Activated B cell treated with CpG ODN at 0.5 μM for 24 hours (primary cell): ENCODE data around the gene NLRC5. TPM values are rescaled to one million over a fixed set of nuclear protein-coding genes. Genes with fewer than 3 reads are reported as not detected.

Experiments used
- ATAC-seq: fragments of 200-7000 bp; cut with Tn5 transposase; one replicate; pipeline ENCODE4 v1.10.0; 2021; ENCODE audit warnings: low read depth, mild to moderate bottlenecking, moderate library complexity
- CTCF ChIA-PET: fragments of 350-600 bp; sonication (Branson Sonifier 250); formaldehyde crosslinking; loops from one replicate; lab custom pipeline; 2021; ENCODE audit warnings: antibody characterized with exemption; lab: Charles Lee
- POLR2A ChIA-PET: fragments of 350-600 bp; sonication (Branson Sonifier 250); formaldehyde crosslinking; loops from one replicate; lab custom pipeline; 2021; ENCODE audit warnings: antibody characterized with exemption; lab: Charles Lee
- DNase-seq: peaks from one replicate; pipeline ENCODE4 v3.0.0; 2022
- H3K27ac Mint-ChIP-seq: one replicate; pipeline ENCODE4 v1.8.0; 2020; ENCODE audit warnings: mixed read lengths
- H3K27me3 Mint-ChIP-seq: one replicate; pipeline ENCODE4 v1.8.0; 2021; ENCODE audit warnings: mixed read lengths
- H3K36me3 Mint-ChIP-seq: one replicate; pipeline ENCODE4 v1.8.0; 2021; ENCODE audit warnings: low read depth, mixed read lengths
- H3K4me1 Mint-ChIP-seq: one replicate; pipeline ENCODE4 v1.8.0; 2021; ENCODE audit warnings: mixed read lengths
- H3K4me3 Mint-ChIP-seq: one replicate; pipeline ENCODE4 v1.8.0; 2020; ENCODE audit warnings: mild to moderate bottlenecking, mixed read lengths
- H3K9me3 Mint-ChIP-seq: one replicate; pipeline ENCODE4 v1.8.0; 2020; ENCODE audit warnings: mixed read lengths
- intact Hi-C: fragments of 100-400 bp; cut with micrococcal nuclease; formaldehyde crosslinking; loops from one replicate; pipeline ENCODE4 v1.15.1; 2024
- total RNA-seq: library from RNA; stranded (reverse); gene quantifications from 2 replicates; pipeline ENCODE4 v1.2.3, GENCODE V29; 2022
- TF ChIP-seq, protein P1 (sequence below): fragments of 200-600 bp; IDR thresholded peaks from one replicate; pipeline ENCODE4 v1.8.0; 2022; ENCODE audit warnings: antibody characterized with exemption, mild to moderate bottlenecking

NLRC5 gene
- total RNA-seq, 1 donor from 2014 or later: 372 TPM

DNA sequence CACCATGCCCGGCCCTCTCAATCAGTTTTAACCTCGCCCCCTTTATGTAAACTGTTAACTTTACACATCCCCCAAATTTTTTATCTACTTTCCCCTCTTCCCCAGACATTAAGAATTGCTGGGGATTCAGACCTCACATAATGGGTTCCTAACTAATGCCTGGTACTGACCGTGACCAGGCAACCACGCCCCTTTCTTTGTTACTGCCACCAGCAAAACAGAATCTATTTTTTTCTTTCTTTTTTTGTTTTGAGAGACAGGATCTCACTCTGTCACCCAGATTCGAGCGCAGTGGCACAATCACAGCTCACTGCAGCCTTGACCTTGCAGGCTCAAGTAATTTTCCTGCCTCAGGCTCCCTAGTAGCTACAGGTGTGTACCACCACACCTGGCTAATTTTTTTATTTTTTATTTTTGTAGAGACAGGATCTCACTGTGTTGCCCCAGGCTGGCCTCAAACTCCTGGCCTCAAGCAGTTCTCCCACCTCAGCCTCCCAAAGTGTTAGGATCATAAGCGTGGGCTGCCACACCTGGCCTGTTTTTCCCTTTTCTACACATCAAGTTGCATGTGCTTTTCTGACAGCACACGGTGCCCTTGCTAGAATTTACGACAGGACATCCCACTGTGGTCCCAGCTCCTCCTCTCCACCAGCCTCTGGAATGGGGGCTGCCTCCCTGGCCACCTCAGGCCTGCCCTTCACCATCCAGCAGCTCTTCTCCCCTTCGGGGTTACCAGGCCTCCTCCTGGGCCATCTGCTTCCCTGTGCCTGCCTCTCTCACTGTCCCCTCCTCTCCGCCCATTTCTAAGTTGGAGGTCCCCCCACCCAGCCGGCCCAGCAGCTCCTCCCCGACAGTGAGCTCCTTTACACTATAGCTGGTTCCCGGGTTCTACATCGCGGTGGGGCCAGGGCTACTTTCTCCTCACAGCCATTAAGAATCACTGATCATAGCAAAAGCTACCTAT lies 113.8 kb downstream of the NLRC5 start:
- no peak overlapping the region for H3K27ac Mint-ChIP-seq
- H3K9me3 Mint-ChIP-seq: no peaks in the 10 kb centered on the region
- TF ChIP-seq, protein P1, sequence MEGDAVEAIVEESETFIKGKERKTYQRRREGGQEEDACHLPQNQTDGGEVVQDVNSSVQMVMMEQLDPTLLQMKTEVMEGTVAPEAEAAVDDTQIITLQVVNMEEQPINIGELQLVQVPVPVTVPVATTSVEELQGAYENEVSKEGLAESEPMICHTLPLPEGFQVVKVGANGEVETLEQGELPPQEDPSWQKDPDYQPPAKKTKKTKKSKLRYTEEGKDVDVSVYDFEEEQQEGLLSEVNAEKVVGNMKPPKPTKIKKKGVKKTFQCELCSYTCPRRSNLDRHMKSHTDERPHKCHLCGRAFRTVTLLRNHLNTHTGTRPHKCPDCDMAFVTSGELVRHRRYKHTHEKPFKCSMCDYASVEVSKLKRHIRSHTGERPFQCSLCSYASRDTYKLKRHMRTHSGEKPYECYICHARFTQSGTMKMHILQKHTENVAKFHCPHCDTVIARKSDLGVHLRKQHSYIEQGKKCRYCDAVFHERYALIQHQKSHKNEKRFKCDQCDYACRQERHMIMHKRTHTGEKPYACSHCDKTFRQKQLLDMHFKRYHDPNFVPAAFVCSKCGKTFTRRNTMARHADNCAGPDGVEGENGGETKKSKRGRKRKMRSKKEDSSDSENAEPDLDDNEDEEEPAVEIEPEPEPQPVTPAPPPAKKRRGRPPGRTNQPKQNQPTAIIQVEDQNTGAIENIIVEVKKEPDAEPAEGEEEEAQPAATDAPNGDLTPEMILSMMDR: no peak
- CTCF ChIA-PET: interaction anchor here (1.4 kb wide), 1 partner anchor 10 kb away, joined by 6 read pairs; the partner anchor contains the start of gene CPNE2
- no peak overlapping the region for H3K4me3 Mint-ChIP-seq
- H3K4me1 Mint-ChIP-seq: no peaks in the 10 kb centered on the region
- intact Hi-C loops: no loop called here
- no peaks in the 10 kb centered on the region for H3K36me3 Mint-ChIP-seq
- no peaks in the 10 kb centered on the region for H3K27me3 Mint-ChIP-seq
- no peak for ATAC-seq
- no peak for DNase-seq
- POLR2A ChIA-PET: interaction anchor here (0.7 kb wide), 1 partner anchor 589 kb away, joined by 4 read pairs; no protein-coding TSS in a partner anchor

DNA sequence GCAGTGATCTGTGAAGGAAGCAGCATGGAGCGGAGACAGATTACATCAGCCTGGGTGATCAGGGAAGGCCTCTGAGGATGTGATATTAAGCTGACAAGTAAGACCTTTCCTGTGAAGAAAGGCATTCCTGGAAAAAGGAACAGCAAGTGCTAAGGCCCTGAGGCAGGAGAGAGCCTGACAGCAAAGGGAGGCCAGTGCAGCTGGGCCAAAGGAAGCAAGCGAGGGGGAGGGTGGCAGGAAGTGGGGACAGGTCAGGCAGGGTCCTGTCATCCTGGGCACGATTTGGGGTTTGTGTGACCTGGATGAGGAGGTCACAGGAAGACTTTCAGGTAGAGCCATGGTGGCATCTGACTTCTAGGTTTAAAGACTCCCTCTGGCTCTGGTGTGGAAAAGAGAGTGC lies 115.3 kb downstream of the NLRC5 start:
- ChIA-PET CTCF (no interaction called here), POLR2A (interaction anchor here (0.6 kb wide), 1 partner anchor 270 kb away, joined by 3 read pairs; no protein-coding TSS in a partner anchor)
- no peak for DNase-seq
- no peak overlapping the region for H3K27ac Mint-ChIP-seq
- no peaks in the 10 kb centered on the region for H3K36me3 Mint-ChIP-seq
- no peaks in the 10 kb centered on the region for H3K9me3 Mint-ChIP-seq
- ATAC-seq: no peak
- TF ChIP-seq, protein P1: no peak
- H3K4me1 Mint-ChIP-seq: no peaks in the 10 kb centered on the region
- no peaks in the 10 kb centered on the region for H3K27me3 Mint-ChIP-seq
- no peak overlapping the region for H3K4me3 Mint-ChIP-seq
- intact Hi-C loops: no loop called here

DNA sequence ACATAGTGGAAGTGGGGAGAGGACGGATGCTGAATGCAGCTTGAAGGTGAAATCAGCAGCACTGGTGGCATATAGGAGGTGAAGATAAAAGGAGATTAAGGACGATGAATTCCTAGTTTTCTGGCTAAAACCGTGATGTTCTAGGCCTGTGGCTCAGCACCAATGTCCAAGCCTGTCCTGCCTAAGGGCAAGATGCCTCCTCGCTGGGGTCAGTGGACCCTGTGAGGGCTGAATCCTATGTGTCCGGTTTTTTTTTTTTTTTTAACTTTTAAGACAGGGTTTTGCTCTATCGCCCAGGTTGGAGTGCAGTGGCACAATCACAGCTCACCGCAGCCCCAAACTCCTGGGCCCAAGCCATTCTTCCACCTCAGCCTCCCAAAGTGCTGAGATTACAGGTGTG lies 115.8 kb downstream of the NLRC5 start:
- DNase-seq (no peak), ATAC-seq (no peak)
- intact Hi-C loops: no loop called here
- no peaks in the 10 kb centered on the region for H3K27me3 Mint-ChIP-seq
- no peaks in the 10 kb centered on the region for H3K9me3 Mint-ChIP-seq
- TF ChIP-seq, protein P1: no peak
- H3K4me3 Mint-ChIP-seq: no peak overlapping the region
- H3K27ac Mint-ChIP-seq: no peak overlapping the region
- POLR2A ChIA-PET: no interaction called here
- no peaks in the 10 kb centered on the region for H3K36me3 Mint-ChIP-seq
- H3K4me1 Mint-ChIP-seq: no peaks in the 10 kb centered on the region
- CTCF ChIA-PET: no interaction called here

DNA sequence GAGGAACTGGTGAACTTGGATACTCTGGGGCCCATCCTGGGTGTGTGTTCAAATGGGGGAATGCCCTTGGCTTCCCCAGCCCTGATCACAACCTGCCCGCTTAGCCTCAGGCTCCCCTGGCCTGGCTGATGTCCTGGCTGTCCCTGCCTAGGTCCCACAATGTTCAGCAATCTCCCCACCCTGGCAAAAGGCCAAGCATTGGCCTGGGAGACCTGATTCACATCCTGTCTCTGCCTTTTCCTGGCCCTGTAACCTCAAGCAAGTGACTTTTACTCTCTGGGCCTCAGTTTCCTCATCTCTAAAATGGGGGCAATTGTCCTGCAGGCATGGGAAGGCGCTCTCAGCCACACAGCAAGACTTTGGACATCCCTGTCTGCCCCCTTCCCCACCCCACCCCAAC lies 117.4 kb downstream of the NLRC5 start:
- Mint-ChIP-seq H3K27me3 (no peaks in the 10 kb centered on the region), H3K4me3 (no peak overlapping the region), H3K36me3 (no peaks in the 10 kb centered on the region), H3K9me3 (no peaks in the 10 kb centered on the region), H3K27ac (no peak overlapping the region), H3K4me1 (no peaks in the 10 kb centered on the region)
- TF ChIP-seq, protein P1: no peak
- CTCF ChIA-PET: interaction anchor here (1.0 kb wide), 1 partner anchor 14 kb away, joined by 3 read pairs; the partner anchor contains the start of gene CPNE2
- no peak for ATAC-seq
- intact Hi-C loops: no loop called here
- POLR2A ChIA-PET: no interaction called here
- no peak for DNase-seq

- CTCF ChIA-PET: interaction anchor here (1.0 kb wide), 1 partner anchor 15 kb away, joined by 3 read pairs; the partner anchor contains the start of gene CPNE2
- no peak for ATAC-seq
- H3K27ac Mint-ChIP-seq: no peak overlapping the region
These were observed 118.1 kb downstream of the NLRC5 start for GRCh38 chr16:57107321-57107922.

More at GRCh38 chr16:57107321-57107922, 118.1 kb downstream of the NLRC5 start:
- no peaks in the 10 kb centered on the region for H3K36me3 Mint-ChIP-seq
- H3K4me1 Mint-ChIP-seq: no peaks in the 10 kb centered on the region
- POLR2A ChIA-PET: no interaction called here
- DNase-seq: no peak
- no peaks in the 10 kb centered on the region for H3K27me3 Mint-ChIP-seq
- TF ChIP-seq, protein P1: no peak
- H3K9me3 Mint-ChIP-seq: no peaks in the 10 kb centered on the region
- intact Hi-C loops: no loop called here
- H3K4me3 Mint-ChIP-seq: no peak overlapping the region
